OCI-M2 (cell line): ENCODE results near the gene CLCA4.
"Not testable (repeated sequence)": the region's sequence is repeated elsewhere in the genome, so short reads cannot be mapped to it uniquely, and the experiment has no call there.

Experiments
- DNase-seq: peaks from one replicate; lab custom pipeline; 2025; ENCODE audit not compliant: unreplicated experiment; lab: John Stamatoyannopoulos, UW

The CLCA4 gene

GRCh38 chr1:86530211-86530845 is 16.6 kb upstream of the CLCA4 start:
- no peak for DNase-seq

GRCh38 chr1:86537928-86538695 is 8.8 kb upstream of the CLCA4 start:
- DNase-seq: no peak

- no peak for DNase-seq
Measured at GRCh38 chr1:86538775-86539174, 8.1 kb upstream of the CLCA4 start.

GRCh38 chr1:86541859-86542258 is 5.0 kb upstream of the CLCA4 start:
- DNase-seq: no peak

GRCh38 chr1:86542631-86543030 is 4.2 kb upstream of the CLCA4 start:
- no peak for DNase-seq

GRCh38 chr1:86548839-86549238 is 2.0 kb downstream of the CLCA4 start:
- no peak for DNase-seq

GRCh38 chr1:86551305-86551704 is 4.4 kb downstream of the CLCA4 start:
- DNase-seq: no peak

- DNase-seq: no peak
Measured at GRCh38 chr1:86552376-86552775, 5.5 kb downstream of the CLCA4 start.

- no peak for DNase-seq
Measured at GRCh38 chr1:86557739-86558138, 10.9 kb downstream of the CLCA4 start.

- no peak for DNase-seq
Measured at GRCh38 chr1:86563849-86564248, 17.0 kb downstream of the CLCA4 start.

GRCh38 chr1:86567341-86567740 is 20.5 kb downstream of the CLCA4 start:
- DNase-seq: no peak

GRCh38 chr1:86567878-86568277 is 21.0 kb downstream of the CLCA4 start:
- DNase-seq: no peak

- DNase-seq: no peak
Measured at GRCh38 chr1:86573763-86574484, 27.0 kb downstream of the CLCA4 start.

GRCh38 chr1:86581231-86581630 is 34.4 kb downstream of the CLCA4 start:
- no peak for DNase-seq

GRCh38 chr1:86582161-86582560 is 35.3 kb downstream of the CLCA4 start:
- no peak for DNase-seq

- DNase-seq: no peak
Measured at GRCh38 chr1:86583032-86583431, 36.2 kb downstream of the CLCA4 start.

- DNase-seq: no peak
Measured at GRCh38 chr1:86583593-86583992, 36.7 kb downstream of the CLCA4 start.

- DNase-seq: no peak
Measured at GRCh38 chr1:86594284-86594770, 47.4 kb downstream of the CLCA4 start.

GRCh38 chr1:86596224-86596623 is 49.3 kb downstream of the CLCA4 start:
- no peak for DNase-seq

GRCh38 chr1:86596741-86597290 is 49.9 kb downstream of the CLCA4 start:
- no peak for DNase-seq

- DNase-seq: not testable (repeated sequence)
Measured at GRCh38 chr1:86606080-86606479, 59.2 kb downstream of the CLCA4 start.

- no peak for DNase-seq
Measured at GRCh38 chr1:86616433-86616832, 69.6 kb downstream of the CLCA4 start.
